WERI-Rb-1 (cell line): Measurements from ENCODE around the gene FTCD.

Source experiments
- DNase-seq: peaks from one replicate; pipeline ENCODE4 v3.0.0-alpha.2; 2020
- H3K27ac ChIP-seq: fragments of 250-450 bp; sonication (Bioruptor Pico); 2 replicates; pipeline ENCODE4 v1.5.1; 2020; ENCODE audit warnings: mild to moderate bottlenecking, moderate library complexity
- H3K27me3 ChIP-seq: fragments of 250-450 bp; sonication (Bioruptor Pico); 2 replicates; pipeline ENCODE4 v1.5.1; 2021; ENCODE audit warnings: mild to moderate bottlenecking, low read depth, moderate library complexity; ENCODE audit not compliant: insufficient read depth, severe bottlenecking
- H3K36me3 ChIP-seq: fragments of 250-450 bp; sonication (Bioruptor Pico); 2 replicates; pipeline ENCODE4 v1.5.1; 2020; ENCODE audit warnings: mild to moderate bottlenecking, moderate library complexity
- H3K4me3 ChIP-seq: 2 replicates; pipeline ENCODE4 v1.5.1; 2011; ENCODE audit warnings: low read depth, mild to moderate bottlenecking, control low read depth, low read length
- H3K9me3 ChIP-seq: fragments of 250-450 bp; sonication (Bioruptor Pico); 2 replicates; pipeline ENCODE4 v1.5.1; 2021; ENCODE audit warnings: mild to moderate bottlenecking, moderate library complexity; ENCODE audit not compliant: severe bottlenecking
- CTCF ChIP-seq: IDR thresholded peaks from 2 replicates; pipeline ENCODE4 v1.5.1; 2011; ENCODE audit warnings: low read depth, mild to moderate bottlenecking, control low read depth, inconsistent platforms, low read length

Gene FTCD

GRCh38 chr21:46139686-46140085 lies 15.7 kb downstream of the FTCD start:
- H3K36me3 ChIP-seq: no peaks in the 10 kb centered on the region
- no peaks in the 10 kb centered on the region for H3K9me3 ChIP-seq
- H3K4me3 ChIP-seq: no peak overlapping the region
- no peak overlapping the region for H3K27ac ChIP-seq
- H3K27me3 ChIP-seq: no peaks in the 10 kb centered on the region
- DNase-seq: no peak
- no peak for TF ChIP-seq CTCF

GRCh38 chr21:46138383-46138970 lies 16.9 kb downstream of the FTCD start:
- H3K9me3 ChIP-seq: no peaks in the 10 kb centered on the region
- no peak overlapping the region for H3K4me3 ChIP-seq
- no peak overlapping the region for H3K27ac ChIP-seq
- no peak for TF ChIP-seq CTCF
- H3K27me3 ChIP-seq: no peaks in the 10 kb centered on the region
- no peaks in the 10 kb centered on the region for H3K36me3 ChIP-seq
- DNase-seq: no peak

- Histone ChIP-seq H3K4me3 (no peak overlapping the region), H3K9me3 (no peaks in the 10 kb centered on the region), H3K27ac (no peak overlapping the region), H3K27me3 (no peaks in the 10 kb centered on the region), H3K36me3 (no peaks in the 10 kb centered on the region)
- DNase-seq: no peak
- TF ChIP-seq CTCF: no peak
Measured at GRCh38 chr21:46137908-46138307, 17.5 kb downstream of the FTCD start.

- no peak for TF ChIP-seq CTCF
- no peaks in the 10 kb centered on the region for H3K27me3 ChIP-seq
- H3K27ac ChIP-seq: no peak overlapping the region
- no peak overlapping the region for H3K4me3 ChIP-seq
- no peaks in the 10 kb centered on the region for H3K9me3 ChIP-seq
- no peak for DNase-seq
- no peaks in the 10 kb centered on the region for H3K36me3 ChIP-seq
Measured at GRCh38 chr21:46136739-46137349, 18.5 kb downstream of the FTCD start.

- no peak for TF ChIP-seq CTCF
- Histone ChIP-seq H3K9me3 (no peaks in the 10 kb centered on the region), H3K27ac (no peak overlapping the region), H3K36me3 (no peaks in the 10 kb centered on the region), H3K27me3 (no peaks in the 10 kb centered on the region), H3K4me3 (no peak overlapping the region)
- no peak for DNase-seq
Measured at GRCh38 chr21:46135782-46136395, 19.5 kb downstream of the FTCD start.
